HT1080 (cell line): Measurements from ENCODE around the gene LCP1. TPM values are rescaled to one million over a fixed set of nuclear protein-coding genes. Genes with fewer than 3 reads are reported as not detected.
"Not testable (repeated sequence)": the region's sequence is repeated elsewhere in the genome, so short reads cannot be mapped to it uniquely, and the experiment has no call there.

ENCODE experiments used
- DNase-seq: peaks from one replicate; pipeline ENCODE4 v3.0.0-alpha.2; 2015; ENCODE audit warnings: low read depth
- polyA plus RNA-seq, 2 experiments: library from polyadenylated mRNA; depleted of rRNA; stranded (reverse); fragments of >200 nt; gene quantifications; 2 replicates each; pipeline ENCODE4 v1.2.3, GENCODE V29; 2015
- total RNA-seq: library from RNA; depleted of rRNA; stranded (reverse); fragments of >200 nt; shearing (Covaris generic); gene quantifications from 2 replicates; pipeline ENCODE4 v1.2.3, GENCODE V29; 2014; rRNA removed

The LCP1 gene, protein sequence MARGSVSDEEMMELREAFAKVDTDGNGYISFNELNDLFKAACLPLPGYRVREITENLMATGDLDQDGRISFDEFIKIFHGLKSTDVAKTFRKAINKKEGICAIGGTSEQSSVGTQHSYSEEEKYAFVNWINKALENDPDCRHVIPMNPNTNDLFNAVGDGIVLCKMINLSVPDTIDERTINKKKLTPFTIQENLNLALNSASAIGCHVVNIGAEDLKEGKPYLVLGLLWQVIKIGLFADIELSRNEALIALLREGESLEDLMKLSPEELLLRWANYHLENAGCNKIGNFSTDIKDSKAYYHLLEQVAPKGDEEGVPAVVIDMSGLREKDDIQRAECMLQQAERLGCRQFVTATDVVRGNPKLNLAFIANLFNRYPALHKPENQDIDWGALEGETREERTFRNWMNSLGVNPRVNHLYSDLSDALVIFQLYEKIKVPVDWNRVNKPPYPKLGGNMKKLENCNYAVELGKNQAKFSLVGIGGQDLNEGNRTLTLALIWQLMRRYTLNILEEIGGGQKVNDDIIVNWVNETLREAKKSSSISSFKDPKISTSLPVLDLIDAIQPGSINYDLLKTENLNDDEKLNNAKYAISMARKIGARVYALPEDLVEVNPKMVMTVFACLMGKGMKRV
- 344 and 370 TPM in 2 replicates for total RNA-seq
- polyA plus RNA-seq (2015; cell fraction: cytosol; rRNA removed), result 67.5 and 70.0 TPM in 2 replicates
- polyA plus RNA-seq (2015; cell fraction: nucleus; rRNA removed), result 196 and 227 TPM in 2 replicates

DNA sequence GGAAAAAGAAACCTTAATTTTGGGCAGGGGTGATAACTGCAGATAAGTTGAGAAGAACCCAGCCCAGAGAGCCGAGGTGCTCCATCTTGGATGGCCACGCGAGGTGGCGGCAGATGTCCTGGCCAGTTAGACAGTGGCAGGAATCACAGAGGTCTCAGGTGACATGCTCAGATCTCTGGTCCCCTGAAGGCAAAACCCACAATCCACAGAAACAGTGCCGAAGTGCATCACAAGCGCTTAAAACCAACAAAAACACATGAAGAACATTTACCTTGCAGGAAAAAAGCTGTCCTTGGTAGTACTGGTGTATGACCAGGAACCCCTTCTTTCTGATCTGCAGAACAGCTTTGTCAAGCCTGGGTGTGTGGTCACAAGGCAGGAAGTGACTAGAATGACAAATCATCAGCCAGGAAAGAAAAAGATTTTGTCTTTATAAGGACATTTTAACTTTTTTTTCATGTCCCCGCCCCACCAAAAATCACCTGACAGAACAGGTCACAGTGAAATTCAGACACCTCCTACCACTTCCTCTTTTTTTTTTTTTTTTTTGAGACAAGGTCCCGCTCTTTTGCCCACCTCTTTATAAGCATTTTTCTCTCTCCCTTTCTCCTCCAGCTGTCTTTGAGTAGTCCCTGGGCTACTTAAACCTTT lies at the start of gene LCP1:
TSS of gene LCP1 (minus strand) at position 338 of the 651 bp plus-strand sequence. CDS start 22,515 bp downstream, outside the sequence.
- peak; percentile 96 for DNase-seq

DNA sequence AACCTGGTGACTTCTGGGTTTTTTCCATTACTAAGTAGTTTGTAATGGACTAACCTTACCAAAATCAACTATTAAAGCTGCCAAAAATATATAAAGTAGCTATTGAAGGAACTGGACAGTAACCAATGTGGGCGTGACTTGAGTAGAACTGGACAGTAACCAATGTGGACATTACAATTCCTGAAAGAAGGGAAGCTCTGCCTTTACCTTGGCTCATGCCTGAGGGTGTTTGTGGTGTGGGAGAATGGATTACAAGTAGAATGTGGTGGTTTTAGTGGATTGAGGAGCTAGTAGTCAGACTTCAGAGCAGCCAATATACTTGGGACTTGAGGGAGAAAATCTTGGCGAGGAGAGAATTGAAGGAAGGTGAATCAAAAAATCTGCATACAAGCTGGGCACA lies 47.3 kb upstream of the LCP1 start:
- DNase-seq, result no peak

DNA sequence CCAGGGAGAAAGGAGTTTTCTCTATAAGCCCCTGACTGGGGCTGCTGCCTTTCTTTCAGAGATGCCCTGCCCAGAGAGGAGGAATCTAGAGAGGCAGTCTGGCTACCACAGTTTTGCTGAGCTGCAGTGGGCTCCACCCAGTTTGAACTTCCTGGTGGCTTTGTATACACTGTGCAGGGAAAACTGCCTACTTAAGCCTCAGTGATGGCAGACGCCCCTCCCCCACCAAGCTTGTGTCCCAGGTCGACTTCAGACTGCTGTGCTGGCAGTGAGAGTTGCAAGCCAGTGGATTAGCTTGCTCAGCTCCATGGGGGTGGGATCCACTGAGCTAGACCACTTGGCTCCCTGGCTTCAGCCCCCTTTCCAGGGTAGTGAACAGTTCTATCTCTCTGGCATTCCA lies 38.3 kb upstream of the LCP1 start:
- DNase-seq, result not testable (repeated sequence)

DNA sequence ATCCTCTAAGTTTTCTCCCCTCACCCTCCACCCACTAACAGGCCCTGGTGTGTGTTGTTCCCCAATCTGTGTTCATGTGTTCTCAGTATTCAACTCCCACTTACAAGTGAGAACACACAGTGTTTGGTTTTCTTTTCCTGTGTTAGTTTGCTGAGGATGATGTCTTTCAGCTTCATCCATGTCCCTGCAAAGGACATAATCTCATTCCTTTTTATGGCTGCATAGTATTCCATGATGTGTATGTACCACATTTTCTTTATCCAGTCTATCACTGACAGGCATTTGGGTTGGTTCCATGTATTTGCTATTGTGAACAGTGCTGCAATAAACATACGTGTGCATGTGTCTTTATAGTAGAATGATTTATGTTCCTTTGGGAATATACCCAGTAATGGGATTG lies 32.8 kb upstream of the LCP1 start:
- not testable (repeated sequence) for DNase-seq

DNA sequence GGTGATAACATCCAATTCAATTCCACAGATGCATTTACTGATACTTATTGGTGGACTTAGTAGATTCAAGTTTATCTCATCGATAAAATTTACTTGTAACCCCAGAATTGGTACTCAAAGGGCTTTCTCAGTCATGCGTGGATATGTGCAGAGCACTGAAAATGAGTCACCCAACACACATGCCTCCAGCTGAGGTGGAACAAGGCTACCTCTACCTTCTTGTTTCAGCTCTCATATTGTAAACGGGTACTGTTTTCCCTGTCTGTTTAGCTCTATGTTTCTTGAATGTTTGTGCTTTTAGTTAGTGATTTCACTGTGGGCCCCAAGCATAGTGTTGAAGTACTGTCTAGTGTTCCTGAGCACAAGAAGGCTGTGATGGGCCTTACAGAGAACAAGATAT lies 31.3 kb upstream of the LCP1 start:
- no peak for DNase-seq

DNA sequence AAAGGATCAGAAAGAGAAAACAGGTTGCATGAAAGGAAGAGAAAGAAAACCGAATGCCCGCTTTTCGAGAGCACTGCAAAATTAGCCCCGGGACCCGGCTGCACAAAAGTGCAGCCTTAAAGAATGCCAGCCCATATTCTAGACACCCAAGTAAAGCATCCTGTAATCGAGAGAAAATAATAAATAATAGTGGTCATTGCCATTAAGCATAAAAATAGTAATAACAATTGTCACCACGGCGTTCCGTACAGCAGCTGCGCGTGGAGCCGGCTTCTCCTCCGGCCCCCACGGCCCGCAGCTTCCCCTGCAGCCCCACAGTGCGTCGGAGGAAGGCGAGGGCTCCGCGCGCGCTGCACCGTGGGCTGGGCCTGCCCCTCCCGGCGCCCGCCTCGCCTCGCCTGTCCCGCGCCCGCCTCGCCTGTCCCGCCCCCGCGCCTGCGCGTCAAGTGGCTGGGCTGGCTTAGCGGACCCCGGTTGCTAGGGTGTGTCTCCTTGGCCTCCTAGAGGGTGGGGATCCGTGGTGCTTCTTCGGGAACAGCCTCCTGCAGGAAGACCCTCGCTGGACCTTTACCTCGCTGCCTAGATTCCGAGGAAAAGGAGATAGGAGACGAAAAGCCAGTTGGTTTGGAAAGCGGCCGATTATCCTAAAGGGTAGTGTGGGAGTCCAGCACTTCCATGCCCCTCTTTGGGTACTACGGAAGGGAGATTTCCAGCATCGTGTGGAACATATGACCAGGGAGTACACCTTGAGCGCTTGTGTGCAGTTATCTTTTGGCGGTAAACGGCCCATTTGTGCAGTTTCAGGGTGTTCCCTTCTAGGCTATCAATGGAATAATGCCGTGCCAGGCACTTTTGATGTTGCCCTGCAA lies 29.7 kb upstream of the LCP1 start, which contains the start of gene LRRC63:
TSS of gene LRRC63 (plus strand) at position 446 of the 869 bp plus-strand sequence. CDS start 1,107 bp downstream, outside the sequence.
- peak; percentile 70 for DNase-seq

DNA sequence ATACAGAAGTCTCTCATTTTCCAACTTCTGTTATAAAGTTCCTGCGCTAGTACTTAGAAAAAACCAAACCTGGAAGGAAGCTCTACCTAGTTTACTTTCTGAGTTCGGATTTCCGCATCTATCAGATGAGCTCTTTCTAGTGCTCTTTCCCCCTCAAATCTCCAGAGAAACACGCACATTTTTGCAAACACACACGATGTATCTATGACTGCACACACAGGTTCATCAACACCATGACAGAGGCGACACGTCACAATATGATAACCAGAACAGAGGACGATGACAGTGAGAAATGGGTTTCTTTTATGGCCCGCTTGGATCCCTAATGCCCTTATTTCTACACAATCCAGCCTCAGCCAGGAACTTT lies 29.1 kb upstream of the LCP1 start:
- DNase-seq, result no peak

DNA sequence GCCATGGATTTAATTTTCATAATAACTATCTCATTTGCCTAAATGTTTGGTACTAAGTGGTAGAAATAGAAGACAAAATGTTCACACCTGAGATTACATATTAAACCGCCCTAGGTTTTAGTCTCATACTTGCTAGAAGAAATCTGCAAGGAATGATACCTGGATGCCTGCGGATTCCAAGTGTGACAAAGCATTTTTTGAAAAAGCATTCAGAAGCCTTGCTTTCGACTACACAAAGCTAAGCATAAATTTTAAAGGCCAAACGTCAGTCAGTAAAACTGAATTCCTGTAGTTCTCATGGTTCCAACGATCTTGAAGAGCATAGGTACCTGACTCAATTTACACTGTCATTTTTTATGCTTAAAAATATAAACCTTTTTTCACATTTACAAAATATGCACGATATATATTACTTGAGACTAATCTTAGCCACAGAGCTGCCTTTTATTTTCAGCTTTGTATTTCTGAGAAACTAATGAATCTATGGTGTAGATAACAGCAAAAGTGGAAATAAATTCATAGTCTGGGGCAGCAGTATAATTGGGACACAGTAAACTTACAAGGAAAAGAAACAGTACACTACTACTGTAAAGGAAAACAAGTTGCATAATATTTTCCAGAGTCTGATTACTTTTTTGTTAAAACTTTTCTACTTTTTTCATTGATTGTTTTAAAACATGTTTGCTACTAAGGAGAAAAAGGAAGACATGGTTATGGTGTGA lies 28.5 kb upstream of the LCP1 start:
- no peak for DNase-seq

DNA sequence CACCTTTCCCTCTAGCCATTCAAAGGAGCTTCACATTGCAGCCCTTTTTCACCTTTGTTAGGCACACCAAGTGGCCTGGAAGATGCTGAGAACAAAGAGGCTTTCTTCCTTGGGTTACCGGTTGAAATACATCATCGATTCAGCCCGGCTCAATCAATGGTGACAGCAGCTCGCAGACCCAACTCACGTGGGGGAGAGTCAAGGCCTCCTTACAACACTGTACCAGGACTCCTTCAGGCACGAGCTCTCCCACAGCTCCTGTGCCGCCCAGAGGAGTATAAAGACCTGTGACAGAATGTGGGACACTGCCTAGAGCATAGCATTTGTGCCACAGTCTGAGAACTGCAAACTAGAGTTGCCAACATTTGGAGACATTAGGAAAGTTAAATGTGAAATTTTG lies 25.9 kb upstream of the LCP1 start:
- DNase-seq, result no peak

DNA sequence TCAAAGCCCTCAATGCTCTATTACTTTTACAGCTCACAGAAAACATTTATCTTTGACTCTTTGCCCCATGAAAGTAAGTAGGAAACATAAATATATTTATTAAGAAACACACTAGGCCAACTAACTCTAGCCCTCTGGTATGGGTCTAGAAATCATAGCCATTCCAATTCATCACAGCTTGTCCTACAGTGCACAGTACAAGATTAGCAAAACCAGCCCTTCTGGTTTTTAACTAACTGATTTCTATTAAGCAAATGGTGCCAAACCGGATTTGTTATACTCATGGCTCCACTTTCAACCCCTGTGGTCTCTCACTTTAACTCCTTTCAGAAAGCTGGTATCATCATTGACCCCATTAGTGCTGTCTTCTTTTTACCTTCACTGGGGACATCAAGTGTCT lies 24.2 kb upstream of the LCP1 start:
- DNase-seq, result no peak

DNA sequence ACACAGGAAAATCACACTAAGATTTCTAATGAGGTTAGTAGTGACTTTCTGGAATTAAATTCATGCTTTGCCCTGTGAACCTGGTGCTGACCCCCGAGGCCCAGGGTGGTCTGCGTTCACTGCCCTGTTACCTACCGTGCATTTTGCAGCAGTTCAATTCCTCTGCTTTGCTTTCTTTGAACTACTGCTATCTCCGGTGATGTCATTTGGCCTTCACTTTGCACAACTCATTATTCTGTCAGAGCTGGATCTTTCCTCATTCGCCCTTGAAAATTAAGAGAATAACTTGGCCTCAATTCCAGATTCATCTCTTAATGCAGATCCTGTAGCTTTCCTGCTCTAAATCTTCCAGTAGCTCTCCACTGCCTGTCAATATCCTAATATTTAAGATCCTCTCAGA lies 21.0 kb upstream of the LCP1 start:
- no peak for DNase-seq

DNA sequence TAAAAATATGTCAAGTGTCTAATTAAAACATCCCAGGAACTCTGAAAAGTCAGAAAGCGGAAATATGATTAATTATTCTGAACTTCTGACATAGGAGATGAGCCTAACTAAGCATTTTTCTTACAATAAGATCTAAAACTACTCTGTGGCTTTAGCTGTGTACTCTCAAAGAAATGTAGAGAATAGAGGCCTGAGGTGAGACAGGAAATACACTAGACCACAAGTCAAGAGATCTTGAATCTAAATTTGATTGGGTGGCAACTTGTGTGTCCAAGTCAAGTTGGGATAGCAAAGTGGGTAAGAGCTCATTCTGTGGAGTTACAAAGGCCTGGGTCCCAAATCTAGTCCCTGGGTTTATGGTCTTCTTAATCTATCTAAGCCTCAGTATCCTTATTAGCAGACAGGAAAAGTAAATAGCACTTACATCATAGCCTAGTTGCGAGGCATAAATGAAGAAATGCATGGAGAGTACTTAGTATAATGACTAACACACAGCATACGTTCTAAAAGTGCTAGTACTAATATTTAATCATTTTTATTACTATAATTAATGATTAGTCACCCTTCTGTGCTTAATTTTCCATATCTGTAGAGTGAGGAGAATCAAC lies 20.3 kb upstream of the LCP1 start:
- no peak for DNase-seq

DNA sequence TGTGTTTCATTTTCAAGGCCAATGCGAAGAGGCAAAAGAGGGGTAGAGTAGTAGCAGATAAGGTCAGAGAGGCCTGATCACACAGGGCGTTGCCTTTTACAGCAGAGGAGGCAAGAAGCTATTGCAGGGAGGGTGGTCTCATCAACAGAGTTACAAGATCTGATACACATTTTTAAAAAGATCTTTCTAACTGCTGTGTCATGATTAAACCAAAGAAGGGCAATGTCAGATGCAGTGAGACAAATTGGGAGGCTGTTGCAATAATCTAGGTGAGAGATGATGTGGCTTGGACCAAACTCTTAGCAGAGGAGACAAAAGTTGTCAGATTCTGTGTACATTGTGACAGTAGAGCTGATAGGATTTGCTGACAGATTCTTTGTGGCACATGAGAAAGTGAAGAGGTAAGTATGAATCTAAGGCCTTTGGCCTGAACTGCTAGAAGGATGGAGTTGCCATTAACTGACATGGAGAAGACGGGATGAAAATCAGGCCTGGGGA lies 16.8 kb upstream of the LCP1 start:
- no peak for DNase-seq

DNA sequence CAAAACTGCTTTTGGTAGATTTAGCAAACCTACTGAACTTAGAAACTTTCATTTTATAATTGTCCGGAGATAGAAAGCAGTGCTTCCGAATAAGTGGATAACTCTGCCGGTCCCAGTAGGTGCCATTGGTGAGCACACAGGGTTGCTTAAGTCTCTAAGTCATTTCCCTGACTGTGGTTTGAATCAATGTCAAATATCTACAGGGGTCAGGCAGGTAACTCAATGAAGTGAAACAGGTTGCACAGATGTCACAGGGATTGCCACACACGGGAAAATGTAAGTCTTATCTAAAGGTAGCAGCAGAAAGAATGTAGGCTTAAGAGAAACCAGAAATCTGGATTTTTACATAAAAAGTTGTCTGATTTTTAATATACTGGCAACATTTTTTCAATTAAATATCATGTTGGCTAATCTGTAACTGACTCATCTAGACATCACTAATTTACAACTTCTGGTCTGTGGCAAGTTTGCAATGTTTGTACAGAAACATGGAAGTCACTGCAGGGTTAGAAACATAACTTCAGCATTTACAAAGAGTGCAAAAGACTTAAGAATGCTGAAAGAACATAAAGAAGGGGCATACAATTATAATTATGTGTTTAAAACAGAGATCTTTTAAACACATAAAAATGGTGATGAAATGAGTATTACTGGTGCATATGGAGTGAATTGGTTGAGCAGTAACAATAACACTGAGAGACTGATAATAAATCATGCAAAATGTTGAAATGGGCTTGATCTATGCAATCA lies 15.5 kb upstream of the LCP1 start:
- no peak for DNase-seq

DNA sequence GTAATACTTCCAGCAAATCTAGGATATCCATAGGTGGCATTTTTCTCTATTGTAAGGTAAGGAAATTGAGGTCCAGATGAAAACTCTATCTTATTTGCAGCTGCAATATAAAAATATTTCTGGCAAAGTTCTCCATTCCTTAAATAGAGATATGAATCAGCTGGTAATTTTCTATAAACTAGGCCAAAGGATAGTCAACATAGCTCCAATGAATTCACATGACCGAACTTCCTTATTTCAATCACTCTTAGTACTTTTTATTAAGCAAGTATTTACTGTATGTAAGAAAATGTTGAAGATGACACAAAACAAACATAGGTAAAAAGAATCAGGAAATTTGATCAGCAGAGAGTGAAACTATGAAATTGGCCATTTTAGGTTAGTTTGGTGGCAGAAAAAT lies 13.0 kb upstream of the LCP1 start:
- DNase-seq, result no peak

DNA sequence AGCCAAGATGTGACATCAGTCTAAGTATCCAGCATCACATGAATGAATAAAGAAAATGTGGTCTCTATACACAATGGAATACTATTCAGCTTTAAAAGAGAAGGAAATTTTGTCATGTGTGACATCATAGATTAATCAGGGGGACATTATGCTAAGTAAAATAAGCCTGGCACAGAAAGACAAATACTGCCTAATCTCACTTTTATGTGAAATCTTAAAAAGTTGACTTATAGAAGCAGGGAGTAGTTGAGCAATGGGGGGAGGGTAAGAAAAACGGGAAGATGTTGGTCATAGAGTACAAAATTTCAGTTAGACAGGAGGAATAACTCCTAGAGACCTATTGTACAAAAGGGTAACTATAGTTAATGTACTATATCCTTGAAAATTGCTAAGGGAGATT lies 10.4 kb upstream of the LCP1 start:
- no peak for DNase-seq

DNA sequence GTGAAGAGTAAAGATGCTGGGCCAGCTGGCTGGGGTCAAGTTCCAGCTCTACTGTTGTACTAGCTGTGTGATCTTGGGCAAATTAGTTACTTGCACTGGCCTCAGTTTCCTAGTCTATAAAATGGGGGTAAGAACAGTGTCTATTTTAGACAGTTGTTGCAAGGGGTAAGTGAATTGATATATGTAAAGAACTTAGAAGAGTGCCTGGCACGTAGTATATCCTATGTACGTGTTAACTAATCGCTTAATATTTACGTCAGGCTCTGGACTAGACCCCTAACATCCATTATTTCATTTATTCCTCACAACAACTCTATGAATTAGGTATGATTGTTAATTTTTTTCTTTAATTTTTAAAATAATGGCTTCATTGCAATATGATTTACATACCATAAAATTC lies 3.7 kb upstream of the LCP1 start:
- DNase-seq, result no peak

DNA sequence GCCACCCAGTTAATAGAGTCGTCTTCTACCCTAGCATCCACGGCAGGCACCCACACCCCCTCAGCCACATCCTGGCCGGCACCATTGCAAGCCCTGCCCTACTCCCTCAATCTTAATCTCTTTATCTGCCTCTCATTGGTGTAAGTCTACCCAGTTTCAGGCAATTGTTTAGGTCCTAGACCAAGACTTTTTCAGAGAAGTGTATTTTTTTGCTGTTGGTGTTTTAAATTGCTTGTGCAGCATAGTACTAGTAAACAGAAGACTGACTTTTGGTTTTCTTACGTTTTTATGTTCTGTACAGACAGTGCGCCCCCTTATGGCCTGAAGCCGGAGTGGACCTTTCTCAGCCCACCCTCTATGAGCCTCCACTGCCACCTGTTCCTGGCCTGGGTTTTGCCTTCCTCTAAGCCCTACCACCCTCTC lies 2.3 kb upstream of the LCP1 start:
- DNase-seq, result peak; percentile 71
